Muscle layer of duodenum (tissue), 2 donors: ENCODE results near the gene VASP.

Experiments
- H3K27ac ChIP-seq: one replicate; pipeline ENCODE4 v1.7.0; 2013; ENCODE audit warnings: mild to moderate bottlenecking, low read length
- H3K27me3 ChIP-seq: one replicate; pipeline ENCODE4 v1.7.0; 2013; ENCODE audit warnings: low read depth, mild to moderate bottlenecking, control low read depth, low read length
- H3K36me3 ChIP-seq, 2 donors: one replicate each; pipeline ENCODE4 v1.7.0; 2013; ENCODE audit warnings: low read length in 2 of 2, control low read depth in 1 of 2, mild to moderate bottlenecking in 1 of 2; ENCODE audit not compliant: insufficient read depth in 2 of 2, control insufficient read depth in 1 of 2
- H3K4me1 ChIP-seq, 2 donors: one replicate each; pipeline ENCODE4 v1.7.0; 2013; ENCODE audit warnings: low read length in 2 of 2, mild to moderate bottlenecking in 2 of 2, control low read depth in 1 of 2, moderate library complexity in 1 of 2; ENCODE audit not compliant: insufficient read depth in 2 of 2, control insufficient read depth in 1 of 2
- H3K4me3 ChIP-seq, 2 donors: one replicate each; pipeline ENCODE4 v1.7.0; 2013; ENCODE audit warnings: low read length in 2 of 2, low read depth in 1 of 2, mild to moderate bottlenecking in 1 of 2
- H3K9me3 ChIP-seq, 2 donors: one replicate each; pipeline ENCODE4 v1.7.0; 2013; ENCODE audit warnings: low read length in 2 of 2, control low read depth in 1 of 2, mild to moderate bottlenecking in 1 of 2; ENCODE audit not compliant: control insufficient read depth in 1 of 2
- donor health status: healthy.

The VASP gene

GRCh38 chr19:45488708-45489107 lies 18.6 kb upstream of the VASP start:
- no peak overlapping the region for H3K4me3 ChIP-seq
- H3K36me3 ChIP-seq, result no peaks in the 10 kb centered on the region
- H3K4me1 ChIP-seq, result peaks cover 0 to 13% of the 10 kb centered on the region in 2 donors
- no peaks in the 10 kb centered on the region for H3K27me3 ChIP-seq
- H3K27ac ChIP-seq, result no peak overlapping the region
- no peaks in the 10 kb centered on the region for H3K9me3 ChIP-seq

- Histone ChIP-seq H3K36me3 (no peaks in the 10 kb centered on the region), H3K27me3 (no peaks in the 10 kb centered on the region), H3K27ac (no peak overlapping the region), H3K4me1 (peaks cover 0 to 13% of the 10 kb centered on the region in 2 donors), H3K9me3 (no peaks in the 10 kb centered on the region), H3K4me3 (no peak overlapping the region)
Measured at GRCh38 chr19:45489216-45489855, 17.9 kb upstream of the VASP start.

GRCh38 chr19:45492137-45492626 lies 15.1 kb upstream of the VASP start:
- H3K4me1 ChIP-seq, result peaks cover 0 to 19% of the 10 kb centered on the region in 2 donors
- peak overlapping the region; percentile 63 to 82 for H3K4me3 ChIP-seq
- peaks cover 10% of the 10 kb centered on the region for H3K27me3 ChIP-seq
- no peak overlapping the region for H3K27ac ChIP-seq
- H3K9me3 ChIP-seq, result no peaks in the 10 kb centered on the region
- no peaks in the 10 kb centered on the region for H3K36me3 ChIP-seq

- Histone ChIP-seq H3K36me3 (no peaks in the 10 kb centered on the region), H3K4me3 (peak overlapping the region; percentile 63 to 82), H3K9me3 (no peaks in the 10 kb centered on the region), H3K27me3 (peaks cover 10% of the 10 kb centered on the region), H3K4me1 (peaks cover 0 to 24% of the 10 kb centered on the region in 2 donors), H3K27ac (no peak overlapping the region)
Measured at GRCh38 chr19:45492627-45493470, 14.4 kb upstream of the VASP start.

- H3K27me3 ChIP-seq, result peaks cover 10% of the 10 kb centered on the region
- H3K9me3 ChIP-seq, result no peaks in the 10 kb centered on the region
- no peak overlapping the region for H3K4me3 ChIP-seq
- H3K27ac ChIP-seq, result no peak overlapping the region
- no peaks in the 10 kb centered on the region for H3K36me3 ChIP-seq
- H3K4me1 ChIP-seq, result peaks cover 0 to 40% of the 10 kb centered on the region in 2 donors
Measured at GRCh38 chr19:45494261-45494916, 12.9 kb upstream of the VASP start.

GRCh38 chr19:45495178-45495577 lies 12.1 kb upstream of the VASP start:
- no peaks in the 10 kb centered on the region for H3K36me3 ChIP-seq
- H3K9me3 ChIP-seq, result no peaks in the 10 kb centered on the region
- H3K27ac ChIP-seq, result no peak overlapping the region
- H3K4me1 ChIP-seq, result peaks cover 0 to 45% of the 10 kb centered on the region in 2 donors
- peaks cover 15% of the 10 kb centered on the region for H3K27me3 ChIP-seq
- H3K4me3 ChIP-seq, result no peak overlapping the region

- Histone ChIP-seq H3K4me3 (peak overlapping the region; percentile 30 to 81), H3K4me1 (peaks cover 0 to 45% of the 10 kb centered on the region in 2 donors), H3K9me3 (no peaks in the 10 kb centered on the region), H3K27me3 (peaks cover 15% of the 10 kb centered on the region), H3K36me3 (no peaks in the 10 kb centered on the region), H3K27ac (no peak overlapping the region)
Measured at GRCh38 chr19:45496349-45496953, 10.8 kb upstream of the VASP start.

- Histone ChIP-seq H3K4me1 (peaks cover 0 to 40% of the 10 kb centered on the region in 2 donors), H3K27ac (no peak overlapping the region), H3K36me3 (no peaks in the 10 kb centered on the region), H3K9me3 (no peaks in the 10 kb centered on the region), H3K27me3 (peaks cover 15% of the 10 kb centered on the region), H3K4me3 (no peak overlapping the region)
Measured at GRCh38 chr19:45497791-45498190, 9.5 kb upstream of the VASP start.

- no peaks in the 10 kb centered on the region for H3K9me3 ChIP-seq
- no peaks in the 10 kb centered on the region for H3K36me3 ChIP-seq
- H3K4me1 ChIP-seq, result peaks cover 0 to 35% of the 10 kb centered on the region in 2 donors
- no peak within 1 kb of the TSS for H3K27ac ChIP-seq
- peak within 1 kb of the TSS; percentile 45 to 59 for H3K4me3 ChIP-seq
- H3K27me3 ChIP-seq, result peaks cover 15% of the 10 kb centered on the region
Measured at GRCh38 chr19:45498411-45499195, 8.7 kb upstream of the VASP start, which contains the start of gene PPM1N. PPM1N (plus strand) TSS chr19:45498443; CDS start chr19:45498473, 30 bp downstream.
